SHP77 treated with DMSO at 0.1 percent for 48 hours (cell line): Measurements from ENCODE around the gene TMEM108.

Experiments used
- DNase-seq: peaks from one replicate; lab custom pipeline; 2025; lab: John Stamatoyannopoulos, UW

TMEM108 gene

GRCh38 chr3:133119176-133119575 lies 81.0 kb downstream of the TMEM108 start:
- no peak for DNase-seq

- DNase-seq: no peak
Observed at GRCh38 chr3:133121450-133121849, 83.3 kb downstream of the TMEM108 start.

GRCh38 chr3:133123636-133124035 lies 85.4 kb downstream of the TMEM108 start:
- DNase-seq: no peak

- DNase-seq: no peak
Observed at GRCh38 chr3:133124511-133124910, 86.3 kb downstream of the TMEM108 start.

GRCh38 chr3:133125171-133125570 lies 87.0 kb downstream of the TMEM108 start:
- no peak for DNase-seq

GRCh38 chr3:133125802-133126201 lies 87.6 kb downstream of the TMEM108 start:
- DNase-seq: no peak

GRCh38 chr3:133127381-133127780 lies 89.2 kb downstream of the TMEM108 start:
- DNase-seq: no peak

- DNase-seq: no peak
Observed at GRCh38 chr3:133130168-133130567, 92.0 kb downstream of the TMEM108 start.

GRCh38 chr3:133135306-133135705 lies 97.1 kb downstream of the TMEM108 start:
- no peak for DNase-seq

GRCh38 chr3:133136114-133137041 lies 98.2 kb downstream of the TMEM108 start:
- no peak for DNase-seq

- no peak for DNase-seq
Observed at GRCh38 chr3:133137042-133137996, 99.1 kb downstream of the TMEM108 start.

- DNase-seq: no peak
Observed at GRCh38 chr3:133138017-133138416, 99.8 kb downstream of the TMEM108 start.

- DNase-seq: peak; percentile 52
Observed at GRCh38 chr3:133152056-133152455, 113.9 kb downstream of the TMEM108 start.

- DNase-seq: no peak
Observed at GRCh38 chr3:133152681-133153220, 114.6 kb downstream of the TMEM108 start.

- no peak for DNase-seq
Observed at GRCh38 chr3:133153382-133153781, 115.2 kb downstream of the TMEM108 start.

- no peak for DNase-seq
Observed at GRCh38 chr3:133157716-133158115, 119.5 kb downstream of the TMEM108 start.

- no peak for DNase-seq
Observed at GRCh38 chr3:133158686-133159085, 120.5 kb downstream of the TMEM108 start.

- DNase-seq: no peak
Observed at GRCh38 chr3:133159498-133160475, 121.6 kb downstream of the TMEM108 start.

GRCh38 chr3:133161656-133162055 lies 123.5 kb downstream of the TMEM108 start:
- no peak for DNase-seq

GRCh38 chr3:133162265-133162664 lies 124.1 kb downstream of the TMEM108 start:
- no peak for DNase-seq

GRCh38 chr3:133162670-133163305 lies 124.6 kb downstream of the TMEM108 start:
- DNase-seq: no peak
